Panc1 (cell line): ENCODE results near the gene CLNK. TPM values are rescaled to one million over a fixed set of nuclear protein-coding genes. Genes with fewer than 3 reads are reported as not detected.

Source experiments
- ATAC-seq: fragments of 200-7000 bp; cut with Tn5 transposase; 2 replicates; pipeline ENCODE4 v1.9.1; 2020; ENCODE audit warnings: mild to moderate bottlenecking, moderate library complexity
- BruUV-seq: library from RNA; stranded (reverse); fragments of 400-500 nt; replicated peaks from 2 replicates; lab custom pipeline; 2021; lab: Mats Ljungman, UMichigan
- CTCF ChIA-PET: fragments of 300-600 bp; sonication (Branson Sonifier 250); formaldehyde crosslinking; loops from one replicate; lab custom pipeline; 2022; ENCODE audit warnings: antibody characterized with exemption; lab: Charles Lee
- POLR2A ChIA-PET: fragments of 300-600 bp; sonication (Branson Sonifier 250); formaldehyde crosslinking; loops from one replicate; lab custom pipeline; 2022; ENCODE audit warnings: antibody characterized with exemption; lab: Charles Lee
- DNase-seq: peaks from one replicate; pipeline ENCODE4 v3.0.0-alpha.2; 2010; ENCODE audit warnings: low read depth, low spot score
- H3K27ac ChIP-seq: 2 replicates; pipeline ENCODE4 v1.5.1; 2011; ENCODE audit warnings: mild to moderate bottlenecking, low read length, inconsistent platforms
- H3K27me3 ChIP-seq: fragments of 200-500 bp; sonication (Bioruptor generic); 2 replicates; pipeline ENCODE4 v1.6.0; 2014; ENCODE audit warnings: low read length, inconsistent platforms; ENCODE audit not compliant: control insufficient read depth, insufficient read depth
- H3K36me3 ChIP-seq: fragments of 200-500 bp; sonication (Bioruptor generic); 2 replicates; pipeline ENCODE4 v1.5.1; 2014; ENCODE audit warnings: inconsistent platforms, mild to moderate bottlenecking, low read length, moderate library complexity; ENCODE audit not compliant: control insufficient read depth, insufficient read depth
- H3K4me1 ChIP-seq: 2 replicates; pipeline ENCODE4 v1.5.1; 2011; ENCODE audit warnings: inconsistent platforms, mild to moderate bottlenecking, low read length, moderate library complexity; ENCODE audit not compliant: control insufficient read depth, insufficient read depth
- H3K4me3 ChIP-seq, 2 experiments: 2 replicates each; pipeline ENCODE4 v1.5.1; 2011 to 2012; ENCODE audit warnings: low read depth in 2 of 2, low read length in 2 of 2, mild to moderate bottlenecking in 2 of 2, inconsistent platforms in 1 of 2, moderate library complexity in 1 of 2
- H3K9me3 ChIP-seq: fragments of 200-500 bp; sonication (Bioruptor generic); 2 replicates; pipeline ENCODE4 v1.5.1; 2014; ENCODE audit warnings: low read depth, mild to moderate bottlenecking, inconsistent platforms, low read length, moderate library complexity; ENCODE audit not compliant: control insufficient read depth, insufficient read depth
- CTCF ChIP-seq: fragments of 450-650 bp; IDR thresholded peaks from 2 replicates; pipeline ENCODE4 v1.5.1; 2017; ENCODE audit warnings: mild to moderate bottlenecking
- POLR2AphosphoS5 ChIP-seq: IDR thresholded peaks from 2 replicates; pipeline ENCODE4 v1.6.1; 2012; ENCODE audit warnings: mild to moderate bottlenecking, low read depth, low read length, moderate library complexity
- REST ChIP-seq, 2 experiments: IDR thresholded peaks; 2 replicates each; pipeline ENCODE4 v1.6.1; 2011 to 2012; ENCODE audit warnings: low read depth in 2 of 2, control low read depth in 1 of 2, low read length in 1 of 2, mild to moderate bottlenecking in 1 of 2, moderate library complexity in 1 of 2; ENCODE audit not compliant: insufficient read depth in 1 of 2
- SIN3A ChIP-seq: IDR thresholded peaks from 2 replicates; pipeline ENCODE4 v1.6.1; 2012; ENCODE audit warnings: low read depth, mild to moderate bottlenecking, low read length, moderate library complexity, borderline replicate concordance; ENCODE audit not compliant: insufficient read depth
- TCF7L2 ChIP-seq: IDR thresholded peaks from 2 replicates; pipeline ENCODE4 v1.6.1; 2011; ENCODE audit warnings: mild to moderate bottlenecking, low read depth, low read length, inconsistent platforms
- in situ Hi-C: cut with HindIII; loops from 2 replicates; pipeline ENCODE4 v1.10.0; 2016; ENCODE audit warnings: low sequenced_read_pairs, low pct_unique_long_range_greater_than_20kb
- intact Hi-C: fragments of 100-400 bp; cut with micrococcal nuclease; formaldehyde crosslinking; loops from one replicate; pipeline ENCODE4 v1.10.0; 2022; ENCODE audit not compliant: unreplicated experiment
- total RNA-seq: library from RNA; stranded (reverse); gene quantifications from one replicate; pipeline ENCODE4 v1.2.1, GENCODE V29; 2021; ENCODE audit not compliant: unreplicated experiment

CLNK gene
- total RNA-seq, 1 experiment from 2014 or later: not detected

- in situ Hi-C loops (no loop called here), intact Hi-C loops (no loop called here)
- ChIA-PET POLR2A (no interaction called here), CTCF (no interaction called here)
- no peaks in the 10 kb centered on the region for H3K4me1 ChIP-seq
- no peaks in the 10 kb centered on the region for H3K9me3 ChIP-seq
- H3K4me3 ChIP-seq: no peak overlapping the region
- DNase-seq (no peak), ATAC-seq (no peak)
- BruUV-seq: no TSS peak
- no peaks in the 10 kb centered on the region for H3K27me3 ChIP-seq
- H3K27ac ChIP-seq: no peak overlapping the region
- no peaks in the 10 kb centered on the region for H3K36me3 ChIP-seq
- no peak for TF ChIP-seq SIN3A
- no peak for TF ChIP-seq CTCF
Observed at GRCh38 chr4:10715135-10715534, 30.6 kb upstream of the CLNK start.

GRCh38 chr4:10713591-10713990 is 29.0 kb upstream of the CLNK start:
- no peak overlapping the region for H3K4me3 ChIP-seq
- intact Hi-C loops: no loop called here
- no peaks in the 10 kb centered on the region for H3K36me3 ChIP-seq
- no peaks in the 10 kb centered on the region for H3K9me3 ChIP-seq
- ATAC-seq (no peak), DNase-seq (no peak)
- ChIA-PET POLR2A (no interaction called here), CTCF (no interaction called here)
- BruUV-seq: no TSS peak
- no peaks in the 10 kb centered on the region for H3K4me1 ChIP-seq
- in situ Hi-C loops: no loop called here
- TF ChIP-seq REST (IDR thresholded peaks at IDR 0.05; ENCODE audit: insufficient read depth in 1 of 2, low read depth in 2 of 2, low read length in 1 of 2) (no peak), TCF7L2 (no peak), CTCF (no peak), POLR2AphosphoS5 (no peak), SIN3A (no peak)
- no peak overlapping the region for H3K27ac ChIP-seq
- no peaks in the 10 kb centered on the region for H3K27me3 ChIP-seq
